Neural cell (in vitro differentiated cells): ENCODE results near the gene KLRC2. TPM values are rescaled to one million over a fixed set of nuclear protein-coding genes. Genes with fewer than 3 reads are reported as not detected.
"Not testable (repeated sequence)": the region's sequence is repeated elsewhere in the genome, so short reads cannot be mapped to it uniquely, and the experiment has no call there.

ENCODE experiments used
- H2AFZ ChIP-seq: fragments of 200-600, 300-800 bp; sonication (generic), shearing (Covaris generic); 2 replicates; pipeline ENCODE4 v1.6.0; 2014; ENCODE audit warnings: low read depth, mild to moderate bottlenecking, antibody characterized with exemption, low read length, moderate library complexity
- H3F3A ChIP-seq: fragments of 200-600 bp; shearing (Covaris generic); 2 replicates; pipeline ENCODE4 v1.6.1; 2016; ENCODE audit warnings: mild to moderate bottlenecking, moderate library complexity, mixed read lengths, antibody characterized with exemption, low read length; ENCODE audit not compliant: insufficient read depth, poor library complexity, severe bottlenecking
- H3K27ac ChIP-seq: fragments of 200-600, 300-800 bp; sonication (generic), shearing (Covaris generic); 2 replicates; pipeline ENCODE4 v1.5.1; 2014; ENCODE audit warnings: mild to moderate bottlenecking, low read length, moderate library complexity
- H3K27me3 ChIP-seq: fragments of 300-800, 200-600 bp; sonication (generic), shearing (Covaris generic); 2 replicates; pipeline ENCODE4 v1.6.0; 2014; ENCODE audit warnings: mild to moderate bottlenecking, low read depth, low read length, moderate library complexity; ENCODE audit not compliant: insufficient read depth
- H3K36me3 ChIP-seq: fragments of 300-800, 200-600 bp; sonication (generic), shearing (Covaris generic); 2 replicates; pipeline ENCODE4 v1.5.1; 2014; ENCODE audit warnings: mild to moderate bottlenecking, antibody characterized with exemption, low read length, moderate library complexity; ENCODE audit not compliant: insufficient read depth
- H3K4me2 ChIP-seq: fragments of 300-800, 200-600 bp; sonication (generic), shearing (Covaris generic); 2 replicates; pipeline ENCODE4 v1.6.0; 2014; ENCODE audit warnings: mild to moderate bottlenecking, low read length
- H3K4me3 ChIP-seq: fragments of 300-800, 200-600 bp; sonication (generic), shearing (Covaris generic); 2 replicates; pipeline ENCODE4 v1.5.1; 2014; ENCODE audit warnings: mild to moderate bottlenecking, low read length, moderate library complexity
- H3K79me2 ChIP-seq: fragments of 200-600 bp; shearing (Covaris generic); replicated peaks from 2 replicates; pipeline ENCODE4 v1.6.0; 2014; ENCODE audit warnings: mild to moderate bottlenecking, low read length, moderate library complexity; ENCODE audit not compliant: insufficient read depth
- H3K9ac ChIP-seq: fragments of 300-800, 200-600 bp; sonication (generic), shearing (Covaris generic); 2 replicates; pipeline ENCODE4 v1.6.1; 2016; ENCODE audit warnings: mild to moderate bottlenecking, low read length, mixed read lengths
- H3K9me2 ChIP-seq: fragments of 200-600 bp; shearing (Covaris generic); 2 replicates; pipeline ENCODE4 v1.6.1; 2016; ENCODE audit warnings: mild to moderate bottlenecking, low read length, mixed read lengths; ENCODE audit not compliant: insufficient read depth
- H3K9me3 ChIP-seq: fragments of 200-600, 300-800 bp; sonication (generic), shearing (Covaris generic); 2 replicates; pipeline ENCODE4 v1.6.1; 2016; ENCODE audit warnings: mild to moderate bottlenecking, mixed run types, low read length, moderate library complexity, mixed read lengths
- H4K20me1 ChIP-seq: fragments of 200-600 bp; shearing (Covaris generic); 2 replicates; pipeline ENCODE4 v1.6.1; 2016; ENCODE audit warnings: mild to moderate bottlenecking, mixed run types; ENCODE audit not compliant: insufficient read depth
- EP300 ChIP-seq: fragments of 450-650 bp; conservative IDR thresholded peaks from 2 replicates; pipeline ENCODE4 v1.6.1; 2014; ENCODE audit warnings: antibody characterized with exemption, mild to moderate bottlenecking, moderate library complexity; ENCODE audit not compliant: poor library complexity, severe bottlenecking
- EZH2 ChIP-seq: fragments of 200-600, 300-800 bp; shearing (Covaris generic), sonication (generic); IDR thresholded peaks from 2 replicates; pipeline ENCODE4 v1.6.1; 2014; ENCODE audit warnings: antibody characterized with exemption, low read length, borderline replicate concordance, mild to moderate bottlenecking; ENCODE audit not compliant: insufficient read depth, poor library complexity, severe bottlenecking
- MXI1 ChIP-seq: fragments of 450-650 bp; conservative IDR thresholded peaks from 2 replicates; pipeline ENCODE4 v1.6.1; 2014; ENCODE audit warnings: antibody characterized with exemption, mild to moderate bottlenecking; ENCODE audit not compliant: poor library complexity, severe bottlenecking
- POLR2AphosphoS5 ChIP-seq: IDR thresholded peaks from 2 replicates; pipeline ENCODE4 v1.6.1; 2012
- RAD21 ChIP-seq: fragments of 450-650 bp; conservative IDR thresholded peaks from 2 replicates; pipeline ENCODE4 v1.6.1; 2014; ENCODE audit warnings: antibody characterized with exemption, mild to moderate bottlenecking, moderate library complexity
- SMC3 ChIP-seq: fragments of 450-650 bp; conservative IDR thresholded peaks from 2 replicates; pipeline ENCODE4 v1.6.1; 2014; ENCODE audit warnings: antibody characterized with exemption, mild to moderate bottlenecking, moderate library complexity; ENCODE audit not compliant: poor library complexity
- TAF1 ChIP-seq: IDR thresholded peaks from 2 replicates; pipeline ENCODE4 v1.6.1; 2012; ENCODE audit warnings: low read depth
- polyA minus RNA-seq: library from RNA; depleted of rRNA, polyadenylated mRNA; stranded (reverse); fragments of >200 nt; gene quantifications from 2 replicates; pipeline ENCODE4 v1.2.3, GENCODE V29; 2014
- polyA plus RNA-seq: library from polyadenylated mRNA; depleted of rRNA; stranded (reverse); fragments of >200 nt; gene quantifications from 2 replicates; pipeline ENCODE4 v1.2.3, GENCODE V29; 2014
- TF ChIP-seq, protein P1 (sequence below): IDR thresholded peaks from 2 replicates; pipeline ENCODE4 v1.6.1; 2012; ENCODE audit warnings: borderline replicate concordance
- TF ChIP-seq, protein P2 (sequence below): fragments of 450-650 bp; IDR thresholded peaks from 2 replicates; pipeline ENCODE4 v1.5.1; 2014; ENCODE audit warnings: antibody characterized with exemption, mild to moderate bottlenecking, moderate library complexity; ENCODE audit not compliant: poor library complexity, severe bottlenecking

The KLRC2 gene
- 3.7 and 6.6 TPM in 2 replicates for polyA plus RNA-seq
- 2.9 and 4.3 TPM in 2 replicates for polyA minus RNA-seq

DNA sequence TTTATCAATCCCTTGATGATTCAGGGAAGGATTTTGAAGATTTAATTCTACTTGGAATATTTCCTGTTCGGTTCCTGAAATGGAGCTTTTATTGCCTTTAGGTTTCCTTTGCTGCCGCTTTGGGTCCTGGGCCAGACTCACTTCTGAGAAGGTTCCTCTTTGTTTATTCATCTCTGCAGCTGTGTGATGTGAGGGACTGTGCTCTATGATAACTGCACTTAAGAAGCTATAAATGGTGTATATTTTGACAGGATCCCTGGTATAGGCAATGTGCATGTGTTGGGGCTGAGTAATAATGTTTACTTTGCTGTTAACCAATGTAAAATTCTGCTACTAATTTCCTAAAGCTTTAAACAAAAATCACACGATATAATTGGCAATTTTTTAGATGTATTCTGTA, at the start of gene KLRC2:
KLRC2 (minus strand) TSS at position 195 of the 400 bp plus-strand sequence; CDS start at position 171, 24 bp downstream.
- H2AFZ ChIP-seq, H3K36me3 ChIP-seq, H4K20me1 ChIP-seq, H3K27ac ChIP-seq, H3K9me3 ChIP-seq, H3K9ac ChIP-seq, H3F3A ChIP-seq, H3K27me3 ChIP-seq, H3K79me2 ChIP-seq, H3K9me2 ChIP-seq, H3K4me2 ChIP-seq: not testable (repeated sequence)
- peak within 1 kb of the TSS; percentile 30 for H3K4me3 ChIP-seq

DNA sequence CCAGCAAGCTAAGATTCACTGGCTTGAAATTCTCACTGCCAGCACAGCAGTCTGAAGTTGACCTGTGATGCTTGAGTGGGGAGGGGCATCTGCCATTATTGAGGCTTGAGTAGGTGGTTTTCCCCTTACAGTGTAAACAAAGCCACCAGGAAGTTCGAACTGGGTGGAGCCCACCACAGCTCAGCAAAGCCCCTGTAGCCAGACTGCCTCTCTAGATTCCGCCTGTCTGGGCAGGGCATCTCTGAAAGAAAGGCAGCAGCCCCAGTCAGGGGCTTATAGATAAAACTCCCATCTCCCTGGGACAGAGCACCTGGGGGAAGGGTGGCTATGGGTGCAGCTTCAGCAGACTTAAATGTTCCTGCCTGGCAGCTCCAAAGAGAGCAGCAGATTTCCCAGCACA, 46.1 kb upstream of the KLRC2 start:
- not testable (repeated sequence) for H2AFZ ChIP-seq, H3K27ac ChIP-seq, H4K20me1 ChIP-seq

DNA sequence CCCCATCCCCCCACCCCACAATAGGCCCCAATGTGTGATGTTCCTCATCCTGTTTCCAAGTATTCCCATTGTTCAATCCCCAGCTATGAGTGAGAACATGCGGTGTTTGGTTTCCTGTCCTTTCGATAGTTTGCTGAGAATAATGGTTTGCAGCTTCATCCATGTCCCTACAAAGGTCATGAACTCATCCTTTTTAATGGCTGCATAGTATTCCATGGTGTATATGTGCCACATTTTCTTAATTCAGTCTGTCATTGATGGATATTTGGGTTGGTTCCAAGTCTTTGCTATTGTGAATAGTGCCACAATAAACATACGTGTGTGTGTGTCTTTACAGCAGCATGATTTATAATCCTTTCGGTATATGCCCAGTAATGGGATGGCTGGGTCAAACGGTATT, 37.0 kb upstream of the KLRC2 start:
- H3K4me3 ChIP-seq, H3K4me2 ChIP-seq, H3K27ac ChIP-seq, H3K79me2 ChIP-seq, H3K9me2 ChIP-seq, H2AFZ ChIP-seq, H3K9me3 ChIP-seq, H3F3A ChIP-seq, H3K27me3 ChIP-seq, H4K20me1 ChIP-seq, H3K9ac ChIP-seq, H3K36me3 ChIP-seq: not testable (repeated sequence)

More for the DNA sequence above, 46.1 kb upstream of the KLRC2 start:
- not testable (repeated sequence) for H3K9me2 ChIP-seq, H3K4me3 ChIP-seq, H3K4me2 ChIP-seq, H3K9ac ChIP-seq, H3F3A ChIP-seq, H3K9me3 ChIP-seq, H3K79me2 ChIP-seq, H3K36me3 ChIP-seq, H3K27me3 ChIP-seq

DNA sequence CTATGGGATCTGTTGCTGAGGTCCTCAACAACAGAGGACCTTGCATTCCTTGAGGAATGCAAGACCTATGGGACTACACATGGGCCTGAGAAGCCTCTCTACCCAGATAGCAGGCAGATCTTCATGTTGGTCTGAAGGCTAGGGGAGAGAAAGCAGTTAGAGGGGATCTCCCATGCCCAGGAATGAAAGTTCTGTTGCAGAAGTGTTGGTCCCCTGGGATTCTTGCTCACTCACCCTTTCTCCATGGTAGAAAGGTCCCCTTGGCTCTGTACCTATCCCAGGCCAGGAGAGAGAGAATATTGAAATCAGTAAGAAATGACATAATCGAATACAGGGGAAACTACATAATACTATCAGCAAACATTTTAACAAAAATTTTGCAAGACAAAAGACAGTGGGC, 33.9 kb upstream of the KLRC2 start:
- H3K9ac ChIP-seq: no peak overlapping the region
- H3K36me3 ChIP-seq: no peaks in the 10 kb centered on the region
- H3K27ac ChIP-seq: no peak overlapping the region
- no peaks in the 10 kb centered on the region for H3F3A ChIP-seq
- H4K20me1 ChIP-seq: no peaks in the 10 kb centered on the region
- H3K4me3 ChIP-seq: no peak overlapping the region
- H2AFZ ChIP-seq: no peak overlapping the region
- H3K79me2 ChIP-seq: no peaks in the 10 kb centered on the region
- H3K4me2 ChIP-seq: no peak overlapping the region
- H3K27me3 ChIP-seq: no peaks in the 10 kb centered on the region
- no peaks in the 10 kb centered on the region for H3K9me3 ChIP-seq
- TF ChIP-seq TAF1 (no peak), EP300 (no peak), RAD21 (no peak), SMC3 (no peak), EZH2 (no peak), POLR2AphosphoS5 (no peak), MXI1 (no peak)
- TF ChIP-seq, protein P1, sequence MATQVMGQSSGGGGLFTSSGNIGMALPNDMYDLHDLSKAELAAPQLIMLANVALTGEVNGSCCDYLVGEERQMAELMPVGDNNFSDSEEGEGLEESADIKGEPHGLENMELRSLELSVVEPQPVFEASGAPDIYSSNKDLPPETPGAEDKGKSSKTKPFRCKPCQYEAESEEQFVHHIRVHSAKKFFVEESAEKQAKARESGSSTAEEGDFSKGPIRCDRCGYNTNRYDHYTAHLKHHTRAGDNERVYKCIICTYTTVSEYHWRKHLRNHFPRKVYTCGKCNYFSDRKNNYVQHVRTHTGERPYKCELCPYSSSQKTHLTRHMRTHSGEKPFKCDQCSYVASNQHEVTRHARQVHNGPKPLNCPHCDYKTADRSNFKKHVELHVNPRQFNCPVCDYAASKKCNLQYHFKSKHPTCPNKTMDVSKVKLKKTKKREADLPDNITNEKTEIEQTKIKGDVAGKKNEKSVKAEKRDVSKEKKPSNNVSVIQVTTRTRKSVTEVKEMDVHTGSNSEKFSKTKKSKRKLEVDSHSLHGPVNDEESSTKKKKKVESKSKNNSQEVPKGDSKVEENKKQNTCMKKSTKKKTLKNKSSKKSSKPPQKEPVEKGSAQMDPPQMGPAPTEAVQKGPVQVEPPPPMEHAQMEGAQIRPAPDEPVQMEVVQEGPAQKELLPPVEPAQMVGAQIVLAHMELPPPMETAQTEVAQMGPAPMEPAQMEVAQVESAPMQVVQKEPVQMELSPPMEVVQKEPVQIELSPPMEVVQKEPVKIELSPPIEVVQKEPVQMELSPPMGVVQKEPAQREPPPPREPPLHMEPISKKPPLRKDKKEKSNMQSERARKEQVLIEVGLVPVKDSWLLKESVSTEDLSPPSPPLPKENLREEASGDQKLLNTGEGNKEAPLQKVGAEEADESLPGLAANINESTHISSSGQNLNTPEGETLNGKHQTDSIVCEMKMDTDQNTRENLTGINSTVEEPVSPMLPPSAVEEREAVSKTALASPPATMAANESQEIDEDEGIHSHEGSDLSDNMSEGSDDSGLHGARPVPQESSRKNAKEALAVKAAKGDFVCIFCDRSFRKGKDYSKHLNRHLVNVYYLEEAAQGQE: no peak
- TF ChIP-seq, protein P2, sequence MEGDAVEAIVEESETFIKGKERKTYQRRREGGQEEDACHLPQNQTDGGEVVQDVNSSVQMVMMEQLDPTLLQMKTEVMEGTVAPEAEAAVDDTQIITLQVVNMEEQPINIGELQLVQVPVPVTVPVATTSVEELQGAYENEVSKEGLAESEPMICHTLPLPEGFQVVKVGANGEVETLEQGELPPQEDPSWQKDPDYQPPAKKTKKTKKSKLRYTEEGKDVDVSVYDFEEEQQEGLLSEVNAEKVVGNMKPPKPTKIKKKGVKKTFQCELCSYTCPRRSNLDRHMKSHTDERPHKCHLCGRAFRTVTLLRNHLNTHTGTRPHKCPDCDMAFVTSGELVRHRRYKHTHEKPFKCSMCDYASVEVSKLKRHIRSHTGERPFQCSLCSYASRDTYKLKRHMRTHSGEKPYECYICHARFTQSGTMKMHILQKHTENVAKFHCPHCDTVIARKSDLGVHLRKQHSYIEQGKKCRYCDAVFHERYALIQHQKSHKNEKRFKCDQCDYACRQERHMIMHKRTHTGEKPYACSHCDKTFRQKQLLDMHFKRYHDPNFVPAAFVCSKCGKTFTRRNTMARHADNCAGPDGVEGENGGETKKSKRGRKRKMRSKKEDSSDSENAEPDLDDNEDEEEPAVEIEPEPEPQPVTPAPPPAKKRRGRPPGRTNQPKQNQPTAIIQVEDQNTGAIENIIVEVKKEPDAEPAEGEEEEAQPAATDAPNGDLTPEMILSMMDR: no peak
- H3K9me2 ChIP-seq: no peaks in the 10 kb centered on the region
